ENCODE measurements around the gene RBCK1.

DNA sequence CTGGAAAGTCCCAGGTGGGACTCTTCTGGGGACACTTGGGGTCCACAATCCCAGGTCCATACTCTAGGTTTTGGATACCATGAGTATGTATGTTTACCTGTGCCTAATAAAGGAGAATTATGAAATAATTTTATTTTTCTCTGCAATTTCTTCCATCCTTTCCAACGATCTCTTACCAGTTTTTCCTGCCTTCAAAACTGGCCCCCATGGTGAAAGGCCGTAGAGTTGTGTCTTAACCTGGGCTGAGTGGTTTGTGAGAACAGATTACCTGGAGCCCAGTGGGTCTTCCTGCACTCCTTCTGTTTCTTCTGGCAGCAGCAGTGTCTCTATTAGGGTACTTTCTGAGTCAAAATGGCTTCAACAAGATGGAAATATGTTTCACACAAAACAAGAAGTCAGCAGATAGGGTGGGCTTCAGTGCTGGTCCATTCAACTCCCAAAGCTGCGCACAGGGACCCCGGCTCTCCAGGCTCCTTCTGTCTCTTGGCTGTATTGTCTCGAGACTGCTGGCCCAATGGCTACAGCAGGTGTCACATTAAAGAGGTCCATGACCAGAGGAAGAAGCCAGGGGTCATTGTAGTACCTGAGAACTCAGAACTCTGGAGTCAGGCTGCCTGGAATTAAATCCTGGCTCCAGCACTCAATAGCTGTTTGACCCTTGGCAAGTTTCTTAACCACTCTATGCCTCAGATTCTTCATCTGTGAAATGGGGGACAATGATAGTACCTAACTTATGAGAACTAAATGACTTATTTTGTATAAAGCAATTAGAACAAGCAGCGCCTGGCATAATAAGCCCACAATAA lies 10.5 kb upstream of the RBCK1 start:
- TF ChIP-seq, protein P1, sequence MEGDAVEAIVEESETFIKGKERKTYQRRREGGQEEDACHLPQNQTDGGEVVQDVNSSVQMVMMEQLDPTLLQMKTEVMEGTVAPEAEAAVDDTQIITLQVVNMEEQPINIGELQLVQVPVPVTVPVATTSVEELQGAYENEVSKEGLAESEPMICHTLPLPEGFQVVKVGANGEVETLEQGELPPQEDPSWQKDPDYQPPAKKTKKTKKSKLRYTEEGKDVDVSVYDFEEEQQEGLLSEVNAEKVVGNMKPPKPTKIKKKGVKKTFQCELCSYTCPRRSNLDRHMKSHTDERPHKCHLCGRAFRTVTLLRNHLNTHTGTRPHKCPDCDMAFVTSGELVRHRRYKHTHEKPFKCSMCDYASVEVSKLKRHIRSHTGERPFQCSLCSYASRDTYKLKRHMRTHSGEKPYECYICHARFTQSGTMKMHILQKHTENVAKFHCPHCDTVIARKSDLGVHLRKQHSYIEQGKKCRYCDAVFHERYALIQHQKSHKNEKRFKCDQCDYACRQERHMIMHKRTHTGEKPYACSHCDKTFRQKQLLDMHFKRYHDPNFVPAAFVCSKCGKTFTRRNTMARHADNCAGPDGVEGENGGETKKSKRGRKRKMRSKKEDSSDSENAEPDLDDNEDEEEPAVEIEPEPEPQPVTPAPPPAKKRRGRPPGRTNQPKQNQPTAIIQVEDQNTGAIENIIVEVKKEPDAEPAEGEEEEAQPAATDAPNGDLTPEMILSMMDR (IDR thresholded peaks at IDR 0.05; ENCODE audit: poor library complexity, severe bottlenecking) = no peak
- TF ChIP-seq MXI1 (conservative IDR thresholded peaks at IDR 0.05; ENCODE audit: poor library complexity, severe bottlenecking) (no peak), POLR2AphosphoS5 (IDR thresholded peaks at IDR 0.05) (no peak), EP300 (conservative IDR thresholded peaks at IDR 0.05; ENCODE audit: poor library complexity, severe bottlenecking) (no peak)
- TF ChIP-seq, protein P2, sequence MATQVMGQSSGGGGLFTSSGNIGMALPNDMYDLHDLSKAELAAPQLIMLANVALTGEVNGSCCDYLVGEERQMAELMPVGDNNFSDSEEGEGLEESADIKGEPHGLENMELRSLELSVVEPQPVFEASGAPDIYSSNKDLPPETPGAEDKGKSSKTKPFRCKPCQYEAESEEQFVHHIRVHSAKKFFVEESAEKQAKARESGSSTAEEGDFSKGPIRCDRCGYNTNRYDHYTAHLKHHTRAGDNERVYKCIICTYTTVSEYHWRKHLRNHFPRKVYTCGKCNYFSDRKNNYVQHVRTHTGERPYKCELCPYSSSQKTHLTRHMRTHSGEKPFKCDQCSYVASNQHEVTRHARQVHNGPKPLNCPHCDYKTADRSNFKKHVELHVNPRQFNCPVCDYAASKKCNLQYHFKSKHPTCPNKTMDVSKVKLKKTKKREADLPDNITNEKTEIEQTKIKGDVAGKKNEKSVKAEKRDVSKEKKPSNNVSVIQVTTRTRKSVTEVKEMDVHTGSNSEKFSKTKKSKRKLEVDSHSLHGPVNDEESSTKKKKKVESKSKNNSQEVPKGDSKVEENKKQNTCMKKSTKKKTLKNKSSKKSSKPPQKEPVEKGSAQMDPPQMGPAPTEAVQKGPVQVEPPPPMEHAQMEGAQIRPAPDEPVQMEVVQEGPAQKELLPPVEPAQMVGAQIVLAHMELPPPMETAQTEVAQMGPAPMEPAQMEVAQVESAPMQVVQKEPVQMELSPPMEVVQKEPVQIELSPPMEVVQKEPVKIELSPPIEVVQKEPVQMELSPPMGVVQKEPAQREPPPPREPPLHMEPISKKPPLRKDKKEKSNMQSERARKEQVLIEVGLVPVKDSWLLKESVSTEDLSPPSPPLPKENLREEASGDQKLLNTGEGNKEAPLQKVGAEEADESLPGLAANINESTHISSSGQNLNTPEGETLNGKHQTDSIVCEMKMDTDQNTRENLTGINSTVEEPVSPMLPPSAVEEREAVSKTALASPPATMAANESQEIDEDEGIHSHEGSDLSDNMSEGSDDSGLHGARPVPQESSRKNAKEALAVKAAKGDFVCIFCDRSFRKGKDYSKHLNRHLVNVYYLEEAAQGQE (IDR thresholded peaks at IDR 0.05; ENCODE audit: borderline replicate concordance) = no peak

Data from neural cell (in vitro differentiated cells).